ENCODE data around the gene LILRB4.

The LILRB4 gene

GRCh38 chr19:54650108-54650655 lies 12.6 kb upstream of the LILRB4 start:
- Histone ChIP-seq H3K4me1 (no peaks in the 10 kb centered on the region), H3K9me3 (no peaks in the 10 kb centered on the region), H3K27me3 (peaks cover 3% of the 10 kb centered on the region; the same call in 1 of the 2 replicates), H3K36me3 (no peaks in the 10 kb centered on the region), H3K4me3 (ENCODE audit: low read depth, low read length) (no peak overlapping the region)
- DNase-seq = no peak
- TF ChIP-seq CTCF (IDR thresholded peaks at IDR 0.05; ENCODE audit: low read depth, low read length) = no peak

- H3K4me1 ChIP-seq = no peaks in the 10 kb centered on the region
- peak; percentile 60 for TF ChIP-seq CTCF (IDR thresholded peaks at IDR 0.05; ENCODE audit: low read depth, low read length)
- H3K36me3 ChIP-seq = no peaks in the 10 kb centered on the region
- no peak for DNase-seq
- H3K9me3 ChIP-seq = no peaks in the 10 kb centered on the region
- peaks cover 3% of the 10 kb centered on the region; the same call in 1 of the 2 replicates for H3K27me3 ChIP-seq
- H3K4me3 ChIP-seq (ENCODE audit: low read depth, low read length) = no peak overlapping the region
These were observed 9.5 kb upstream of the LILRB4 start for GRCh38 chr19:54653181-54653809.

GRCh38 chr19:54654447-54655321 lies 8.1 kb upstream of the LILRB4 start:
- peak; percentile 44 for DNase-seq
- no peak overlapping the region for H3K4me3 ChIP-seq (ENCODE audit: low read depth, low read length)
- H3K9me3 ChIP-seq = no peaks in the 10 kb centered on the region
- no peaks in the 10 kb centered on the region for H3K4me1 ChIP-seq
- no peak for TF ChIP-seq CTCF (IDR thresholded peaks at IDR 0.05; ENCODE audit: low read depth, low read length)
- H3K27me3 ChIP-seq = no peaks in the 10 kb centered on the region
- no peaks in the 10 kb centered on the region for H3K36me3 ChIP-seq

- Histone ChIP-seq H3K9me3 (no peaks in the 10 kb centered on the region), H3K4me3 (ENCODE audit: low read depth, low read length) (no peak overlapping the region), H3K36me3 (no peaks in the 10 kb centered on the region), H3K27me3 (no peaks in the 10 kb centered on the region; the same call in 1 of the 2 replicates), H3K4me1 (no peaks in the 10 kb centered on the region)
- no peak for TF ChIP-seq CTCF (IDR thresholded peaks at IDR 0.05; ENCODE audit: low read depth, low read length)
- no peak for DNase-seq
These were observed 3.5 kb upstream of the LILRB4 start for GRCh38 chr19:54659300-54659699.

GRCh38 chr19:54660306-54660705 lies 2.5 kb upstream of the LILRB4 start:
- no peak for TF ChIP-seq CTCF (IDR thresholded peaks at IDR 0.05; ENCODE audit: low read depth, low read length)
- Histone ChIP-seq H3K27me3 (no peaks in the 10 kb centered on the region; the same call in 1 of the 2 replicates), H3K4me1 (no peaks in the 10 kb centered on the region), H3K36me3 (no peaks in the 10 kb centered on the region), H3K4me3 (ENCODE audit: low read depth, low read length) (no peak overlapping the region), H3K9me3 (no peaks in the 10 kb centered on the region)
- no peak for DNase-seq
